Measurements from ENCODE around the gene WHRN.

DNA sequence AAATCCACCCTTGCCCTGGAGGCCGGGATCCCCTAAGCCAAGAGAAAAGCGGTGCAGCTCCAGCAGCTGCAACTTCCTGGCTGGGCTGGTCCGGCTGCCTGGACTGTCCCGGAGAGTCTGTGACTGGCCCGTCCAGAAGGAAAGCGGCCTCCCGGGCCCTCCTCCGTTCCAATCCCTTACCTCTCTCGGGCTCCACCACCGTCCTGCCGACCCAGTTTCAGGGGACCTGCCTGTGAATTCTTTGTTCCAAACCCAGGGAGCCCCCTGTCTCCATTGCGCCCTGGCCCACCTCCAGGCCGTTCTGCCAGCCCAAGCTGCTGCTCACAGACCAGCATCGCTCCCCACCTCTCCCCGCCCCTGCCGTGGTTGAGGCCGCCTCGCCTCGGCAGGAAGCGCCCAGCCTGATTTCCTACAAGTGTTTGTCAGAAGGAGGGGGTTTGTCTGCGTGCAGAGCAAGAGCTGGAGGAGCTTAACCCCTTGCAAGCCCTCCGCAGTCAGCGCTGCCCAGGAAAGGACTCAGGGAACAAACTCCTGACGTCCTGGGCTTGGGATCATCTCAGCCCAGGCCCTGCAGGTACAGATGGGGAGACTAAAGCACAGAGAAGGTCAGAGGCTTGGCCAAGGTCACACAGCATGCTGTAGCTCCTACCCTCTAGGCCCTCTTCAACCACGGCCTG lies 117.5 kb downstream of the WHRN start, which contains the start of gene AKNA:
- TF ChIP-seq CTCF (IDR thresholded peaks at IDR 0.05) (no peak), EP300 (IDR thresholded peaks at IDR 0.05; ENCODE audit: low read depth) (no peak), POLR2A (IDR thresholded peaks at IDR 0.05) (peak; percentile 93), POLR2AphosphoS5 (IDR thresholded peaks at IDR 0.05) (peak; percentile 85 to 94 (median 92))

Measured in transverse colon (tissue), 4 donors.